Measurements from ENCODE around the gene SMAP1.

Gene SMAP1

GRCh38 chr6:70684794-70685493 lies 17.3 kb downstream of the SMAP1 start:
- no peak for DNase-seq (ENCODE audit: low spot score)

GRCh38 chr6:70685494-70686180 lies 18.0 kb downstream of the SMAP1 start:
- no peak for DNase-seq (ENCODE audit: low spot score)

GRCh38 chr6:70686548-70687133 lies 19.0 kb downstream of the SMAP1 start:
- DNase-seq (ENCODE audit: low spot score), result peak; percentile 49

- DNase-seq (ENCODE audit: low spot score), result no peak
Observed at GRCh38 chr6:70693887-70694286, 26.2 kb downstream of the SMAP1 start.

- no peak for DNase-seq (ENCODE audit: low spot score)
Observed at GRCh38 chr6:70694371-70694770, 26.7 kb downstream of the SMAP1 start.

GRCh38 chr6:70700922-70701876 lies 33.5 kb downstream of the SMAP1 start:
- DNase-seq (ENCODE audit: low spot score), result no peak

- no peak for DNase-seq (ENCODE audit: low spot score)
Observed at GRCh38 chr6:70705772-70706171, 38.1 kb downstream of the SMAP1 start.

- DNase-seq (ENCODE audit: low spot score), result peak; percentile 62
Observed at GRCh38 chr6:70706491-70707123, 38.9 kb downstream of the SMAP1 start.

- DNase-seq (ENCODE audit: low spot score), result no peak
Observed at GRCh38 chr6:70707893-70708292, 40.2 kb downstream of the SMAP1 start.

- DNase-seq (ENCODE audit: low spot score), result no peak
Observed at GRCh38 chr6:70708448-70708847, 40.8 kb downstream of the SMAP1 start.

GRCh38 chr6:70709826-70710225 lies 42.1 kb downstream of the SMAP1 start:
- DNase-seq (ENCODE audit: low spot score), result no peak

- no peak for DNase-seq (ENCODE audit: low spot score)
Observed at GRCh38 chr6:70714716-70715257, 47.1 kb downstream of the SMAP1 start.

GRCh38 chr6:70717038-70717801 lies 49.5 kb downstream of the SMAP1 start:
- DNase-seq (ENCODE audit: low spot score), result no peak

- no peak for DNase-seq (ENCODE audit: low spot score)
Observed at GRCh38 chr6:70724524-70724923, 56.8 kb downstream of the SMAP1 start.

GRCh38 chr6:70725817-70726415 lies 58.2 kb downstream of the SMAP1 start:
- no peak for DNase-seq (ENCODE audit: low spot score)

GRCh38 chr6:70734381-70734780 lies 66.7 kb downstream of the SMAP1 start:
- no peak for DNase-seq (ENCODE audit: low spot score)

- DNase-seq (ENCODE audit: low spot score), result no peak
Observed at GRCh38 chr6:70734979-70735378, 67.3 kb downstream of the SMAP1 start.

GRCh38 chr6:70735513-70735912 lies 67.8 kb downstream of the SMAP1 start:
- no peak for DNase-seq (ENCODE audit: low spot score)

- no peak for DNase-seq (ENCODE audit: low spot score)
Observed at GRCh38 chr6:70738028-70738427, 70.3 kb downstream of the SMAP1 start.

- DNase-seq (ENCODE audit: low spot score), result no peak
Observed at GRCh38 chr6:70739534-70739933, 71.9 kb downstream of the SMAP1 start.
